ENCODE data around the gene SCRN2. TPM values are rescaled to one million over a fixed set of nuclear protein-coding genes. Genes with fewer than 3 reads are reported as not detected.

Gene SCRN2
- total RNA-seq, 1 donor from 2014 or later, result 44.8 TPM

GRCh38 chr17:47837401-47838039 lies 3.6 kb downstream of the SCRN2 start:
- Mint-ChIP-seq H3K4me1 (ENCODE audit: unreplicated experiment) (peaks cover 56% of the 10 kb centered on the region), H3K27ac (ENCODE audit: unreplicated experiment) (peak overlapping the region; percentile 57), H3K4me3 (ENCODE audit: unreplicated experiment) (peak overlapping the region; percentile 42), H3K27me3 (ENCODE audit: unreplicated experiment) (peaks cover 3% of the 10 kb centered on the region), H3K9me3 (ENCODE audit: unreplicated experiment) (no peaks in the 10 kb centered on the region), H3K36me3 (ENCODE audit: low read depth, unreplicated experiment) (peaks cover 16% of the 10 kb centered on the region)
- DNase-seq (ENCODE audit: low spot score), result no peak
- no peak for TF ChIP-seq CTCF (IDR thresholded peaks at IDR 0.05; ENCODE audit: unreplicated experiment)

DNA sequence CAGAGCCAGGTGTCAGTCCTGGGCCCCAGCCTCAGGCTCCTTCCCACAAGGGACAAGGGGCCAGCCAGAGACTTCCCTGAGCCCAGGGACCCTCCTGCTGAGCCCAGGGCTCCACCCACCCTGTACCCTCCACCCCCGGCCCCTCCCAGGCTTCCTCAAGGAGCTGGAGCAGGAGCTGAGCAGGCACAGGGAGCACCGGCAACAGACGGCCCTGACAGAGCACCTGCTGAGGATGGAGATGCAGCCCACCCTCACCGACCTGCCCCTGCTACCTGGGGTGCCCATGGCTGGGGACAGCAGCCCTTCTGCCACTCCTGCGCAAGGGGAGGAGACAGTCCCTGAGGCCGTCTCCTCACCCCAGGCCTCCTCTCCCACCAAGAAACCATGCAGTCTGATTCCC lies 4.5 kb downstream of the SCRN2 start:
- DNase-seq (ENCODE audit: low spot score), result no peak
- no peak overlapping the region for H3K27ac Mint-ChIP-seq (ENCODE audit: unreplicated experiment)
- no peak overlapping the region for H3K4me3 Mint-ChIP-seq (ENCODE audit: unreplicated experiment)
- H3K36me3 Mint-ChIP-seq (ENCODE audit: low read depth, unreplicated experiment), result peaks cover 20% of the 10 kb centered on the region
- H3K27me3 Mint-ChIP-seq (ENCODE audit: unreplicated experiment), result peaks cover 6% of the 10 kb centered on the region
- H3K9me3 Mint-ChIP-seq (ENCODE audit: unreplicated experiment), result no peaks in the 10 kb centered on the region
- peaks cover 61% of the 10 kb centered on the region for H3K4me1 Mint-ChIP-seq (ENCODE audit: unreplicated experiment)
- TF ChIP-seq CTCF (IDR thresholded peaks at IDR 0.05; ENCODE audit: unreplicated experiment), result no peak

DNA sequence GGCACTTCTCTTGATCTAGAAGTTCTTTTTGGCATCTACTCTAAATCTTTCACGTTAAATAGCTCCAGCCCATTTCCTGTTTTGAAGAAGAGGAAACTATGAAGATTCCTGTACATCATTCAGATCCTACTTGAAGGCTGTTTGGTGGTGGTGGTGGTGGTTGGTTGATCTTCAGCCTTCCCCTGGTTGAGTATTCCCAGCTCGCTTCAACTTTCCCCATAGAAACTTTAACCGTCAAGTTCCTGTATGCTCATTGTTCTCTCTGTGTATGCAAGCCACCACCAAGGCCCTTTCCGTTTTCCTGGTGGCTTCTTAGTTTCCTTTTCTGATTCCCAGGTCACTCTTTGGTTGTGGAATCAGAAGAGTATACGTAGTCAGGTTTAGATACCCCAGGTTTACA lies 6.3 kb downstream of the SCRN2 start:
- no peak for TF ChIP-seq CTCF (IDR thresholded peaks at IDR 0.05; ENCODE audit: unreplicated experiment)
- Mint-ChIP-seq H3K27me3 (ENCODE audit: unreplicated experiment) (peaks cover 13% of the 10 kb centered on the region), H3K27ac (ENCODE audit: unreplicated experiment) (peak overlapping the region; percentile 92), H3K4me1 (ENCODE audit: unreplicated experiment) (peaks cover 64% of the 10 kb centered on the region), H3K9me3 (ENCODE audit: unreplicated experiment) (no peaks in the 10 kb centered on the region), H3K36me3 (ENCODE audit: low read depth, unreplicated experiment) (peaks cover 24% of the 10 kb centered on the region), H3K4me3 (ENCODE audit: unreplicated experiment) (peak overlapping the region; percentile 44)
- no peak for DNase-seq (ENCODE audit: low spot score)

DNA sequence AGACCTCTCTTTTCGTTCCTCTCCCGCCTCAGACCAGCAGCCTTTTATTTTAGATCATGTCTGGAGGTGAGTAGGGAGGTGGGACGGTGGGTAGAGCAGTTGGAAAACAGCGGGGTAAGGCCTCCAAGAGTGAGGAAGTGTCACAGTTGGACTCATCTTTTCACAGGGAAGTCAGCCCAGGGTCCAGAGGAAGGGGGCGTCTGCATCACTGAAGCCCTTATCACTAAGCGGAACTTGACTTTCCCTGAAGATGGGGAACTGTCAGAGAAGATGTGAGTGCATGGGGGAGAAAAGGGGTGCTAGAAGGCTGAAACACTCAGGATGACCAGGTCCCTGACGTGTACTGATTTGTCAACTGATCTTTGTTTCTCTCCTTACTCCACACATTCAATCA lies 9.1 kb downstream of the SCRN2 start:
- H3K4me3 Mint-ChIP-seq (ENCODE audit: unreplicated experiment), result peak overlapping the region; percentile 98
- H3K27me3 Mint-ChIP-seq (ENCODE audit: unreplicated experiment), result peaks cover 15% of the 10 kb centered on the region
- H3K4me1 Mint-ChIP-seq (ENCODE audit: unreplicated experiment), result peaks cover 56% of the 10 kb centered on the region
- peak overlapping the region; percentile 97 for H3K27ac Mint-ChIP-seq (ENCODE audit: unreplicated experiment)
- DNase-seq (ENCODE audit: low spot score), result no peak
- H3K9me3 Mint-ChIP-seq (ENCODE audit: unreplicated experiment), result no peaks in the 10 kb centered on the region
- peaks cover 19% of the 10 kb centered on the region for H3K36me3 Mint-ChIP-seq (ENCODE audit: low read depth, unreplicated experiment)
- no peak for TF ChIP-seq CTCF (IDR thresholded peaks at IDR 0.05; ENCODE audit: unreplicated experiment)

- TF ChIP-seq CTCF (IDR thresholded peaks at IDR 0.05; ENCODE audit: unreplicated experiment), result no peak
- Mint-ChIP-seq H3K4me3 (ENCODE audit: unreplicated experiment) (peak within 1 kb of the TSS; percentile 98), H3K36me3 (ENCODE audit: low read depth, unreplicated experiment) (peaks cover 23% of the 10 kb centered on the region), H3K4me1 (ENCODE audit: unreplicated experiment) (peaks cover 56% of the 10 kb centered on the region), H3K27me3 (ENCODE audit: unreplicated experiment) (peaks cover 15% of the 10 kb centered on the region), H3K9me3 (ENCODE audit: unreplicated experiment) (no peaks in the 10 kb centered on the region), H3K27ac (ENCODE audit: unreplicated experiment) (peak within 1 kb of the TSS; percentile 97)
- DNase-seq (ENCODE audit: low spot score), result peak; percentile 94
Observed at GRCh38 chr17:47831003-47831933, 9.8 kb downstream of the SCRN2 start, which contains the start of the genes LRRC46 and MRPL10. TSS of gene LRRC46 (plus strand) at chr17:47831670. CDS start at chr17:47831990, 320 bp downstream. TSS of gene MRPL10 (minus strand) at chr17:47831541. CDS start at chr17:47831511, 30 bp downstream.
